ENCODE measurements around the gene HOXA1.

The HOXA1 gene

GRCh38 chr7:27101957-27102580, 6.3 kb upstream of the HOXA1 start:
- POLR2A ChIA-PET = interaction anchor here (1.2 kb wide), 1 partner anchor 30 kb away, joined by 4 read pairs; no protein-coding TSS in a partner anchor
- CTCF ChIA-PET = no interaction called here
- H3K9me3 ChIP-seq (ENCODE audit: control insufficient read depth, insufficient read depth, low read depth, low read length) = no peaks in the 10 kb centered on the region
- no peak overlapping the region for H3K27ac ChIP-seq (ENCODE audit: extremely low read depth, low read depth, low read length)
- H3K4me1 ChIP-seq (ENCODE audit: control insufficient read depth, insufficient read depth, low read length) = peaks cover 7% of the 10 kb centered on the region; the same call in 1 of the 2 replicates
- H3K4me3 ChIP-seq (ENCODE audit: low read depth, low read length) = no peak overlapping the region
- peaks cover 13 to 31% of the 10 kb centered on the region in 2 experiments for H3K36me3 ChIP-seq (ENCODE audit: control insufficient read depth in 2 of 2, insufficient read depth in 1 of 2, low read length in 2 of 2)
- TF ChIP-seq ZNF530 (tag by site-specific recombination; IDR thresholded peaks at IDR 0.05; ENCODE audit: low read depth) = no peak
- TF ChIP-seq ZSCAN23 (tag by site-specific recombination; IDR thresholded peaks at IDR 0.05) = no peak
- TF ChIP-seq ZNF341 (tag by site-specific recombination; IDR thresholded peaks at IDR 0.05; ENCODE audit: low read depth) = no peak
- TF ChIP-seq ZNF280D (tag by site-specific recombination; IDR thresholded peaks at IDR 0.05) = no peak
- TF ChIP-seq ZNF704 (tag by site-specific recombination; IDR thresholded peaks at IDR 0.05) = no peak
- TF ChIP-seq GFI1B (tag by site-specific recombination; IDR thresholded peaks at IDR 0.05) = no peak
- TF ChIP-seq ZNF202 (tag by site-specific recombination; IDR thresholded peaks at IDR 0.05; ENCODE audit: borderline replicate concordance) = no peak

- H3K4me3 ChIP-seq (ENCODE audit: low read depth, low read length) = no peak overlapping the region
- TF ChIP-seq TRIM28 (IDR thresholded peaks at IDR 0.05; ENCODE audit: borderline replicate concordance, low read length) (no peak), ZNF660 (tag by site-specific recombination; IDR thresholded peaks at IDR 0.05) (no peak), PATZ1 (tag by site-specific recombination; IDR thresholded peaks at IDR 0.05) (no peak), CTCF (tag by site-specific recombination; IDR thresholded peaks at IDR 0.05) (no peak), ZNF394 (tag by site-specific recombination; IDR thresholded peaks at IDR 0.05; ENCODE audit: borderline replicate concordance) (no peak), ZSCAN30 (tag by site-specific recombination; IDR thresholded peaks at IDR 0.05) (no peak), ZNF391 (tag by site-specific recombination; IDR thresholded peaks at IDR 0.05; ENCODE audit: borderline replicate concordance, low read depth) (no peak), ZNF768 (tag by site-specific recombination; IDR thresholded peaks at IDR 0.05) (no peak), ZNF555 (tag by site-specific recombination; conservative IDR thresholded peaks at IDR 0.05) (no peak), ZNF114 (tag by site-specific recombination; IDR thresholded peaks at IDR 0.05) (no peak), PRDM6 (tag by site-specific recombination; IDR thresholded peaks at IDR 0.05) (no peak), KLF9 (tag by site-specific recombination; IDR thresholded peaks at IDR 0.05; ENCODE audit: low read depth) (no peak), ZFP69B (tag by site-specific recombination; IDR thresholded peaks at IDR 0.05) (no peak), ZNF585B (tag by site-specific recombination; IDR thresholded peaks at IDR 0.05) (no peak), GLI2 (tag by site-specific recombination; IDR thresholded peaks at IDR 0.05; ENCODE audit: borderline replicate concordance, low read depth) (no peak)
Observed at GRCh38 chr7:27101171-27101956, 5.6 kb upstream of the HOXA1 start.

More at GRCh38 chr7:27101171-27101956, 5.6 kb upstream of the HOXA1 start:
- ChIA-PET POLR2A (interaction anchor here (1.2 kb wide), 1 partner anchor 31 kb away, joined by 4 read pairs; no protein-coding TSS in a partner anchor), CTCF (no interaction called here)
- H3K27ac ChIP-seq (ENCODE audit: extremely low read depth, low read depth, low read length) = no peak overlapping the region
- H3K9me3 ChIP-seq (ENCODE audit: control insufficient read depth, insufficient read depth, low read depth, low read length) = no peaks in the 10 kb centered on the region
- H3K36me3 ChIP-seq (ENCODE audit: control insufficient read depth in 2 of 2, insufficient read depth in 1 of 2, low read length in 2 of 2) = peaks cover 12 to 28% of the 10 kb centered on the region in 2 experiments
- H3K4me1 ChIP-seq (ENCODE audit: control insufficient read depth, insufficient read depth, low read length) = peaks cover 7% of the 10 kb centered on the region; the same call in 1 of the 2 replicates

All from HEK293 (cell line).